GM04504 (cell line): ENCODE data around the gene USP3.
"Not testable (repeated sequence)": the region's sequence is repeated elsewhere in the genome, so short reads cannot be mapped to it uniquely, and the experiment has no call there.

Source experiments
- DNase-seq: peaks from one replicate; pipeline ENCODE4 v3.0.0-alpha.2; 2012; ENCODE audit warnings: low read depth

Gene USP3

DNA sequence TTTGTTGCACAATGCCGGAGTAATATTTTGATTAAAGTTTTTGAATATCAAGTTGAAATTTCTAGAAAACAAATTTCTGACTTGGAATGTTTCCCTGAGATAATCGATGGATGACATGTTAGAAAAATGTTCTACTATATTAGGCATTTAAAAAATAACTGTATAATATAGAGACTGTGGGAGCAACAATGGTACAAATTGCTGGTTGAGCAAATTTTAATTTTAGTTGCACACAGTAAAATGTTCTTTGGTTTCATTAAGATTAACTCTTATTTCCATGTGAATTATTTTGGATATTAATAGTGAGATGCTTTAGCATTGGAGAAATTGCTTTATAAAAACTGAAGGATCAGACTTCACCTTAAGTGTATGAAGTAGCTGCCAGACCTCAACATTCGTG, 9.3 kb downstream of the USP3 start:
- no peak for DNase-seq

DNA sequence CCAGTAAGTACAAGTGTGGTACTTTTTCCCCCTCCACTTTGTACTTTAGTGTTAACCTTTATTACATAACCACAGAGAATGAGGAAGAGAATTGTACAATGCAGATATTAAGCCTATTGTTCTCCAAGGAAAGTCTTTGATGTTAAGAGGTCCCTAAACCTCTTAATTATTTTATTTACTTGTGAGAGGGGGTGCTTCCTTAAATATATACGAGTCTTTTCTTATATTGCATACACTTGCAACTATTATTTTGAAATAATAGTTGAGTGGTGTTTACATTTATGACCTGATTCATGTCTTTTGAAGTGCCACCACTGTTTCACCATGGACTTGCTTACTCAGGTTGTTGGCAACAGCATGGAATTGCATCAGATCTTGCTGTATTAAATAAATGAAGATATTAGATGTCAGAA, 10.1 kb downstream of the USP3 start:
- no peak for DNase-seq

DNA sequence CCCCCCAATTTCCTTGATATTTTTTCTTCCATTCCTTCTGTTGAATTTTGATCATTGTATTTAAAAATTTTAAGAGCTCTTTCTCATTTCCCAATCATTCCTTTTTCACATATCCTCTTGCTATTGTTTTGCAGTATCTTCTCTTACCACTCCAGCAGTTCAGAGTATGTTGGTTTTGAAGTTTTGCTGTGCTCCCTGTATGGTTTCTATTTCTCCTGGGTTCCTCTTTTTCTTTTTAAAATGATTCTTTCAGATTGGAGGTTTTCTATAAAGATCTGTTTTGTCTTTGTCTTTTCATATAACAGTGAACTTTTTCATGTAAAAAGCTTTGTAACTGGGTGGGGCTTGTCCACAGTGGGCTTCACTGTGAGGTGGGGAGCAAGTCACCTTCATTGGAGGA, 12.8 kb downstream of the USP3 start:
- no peak for DNase-seq

DNA sequence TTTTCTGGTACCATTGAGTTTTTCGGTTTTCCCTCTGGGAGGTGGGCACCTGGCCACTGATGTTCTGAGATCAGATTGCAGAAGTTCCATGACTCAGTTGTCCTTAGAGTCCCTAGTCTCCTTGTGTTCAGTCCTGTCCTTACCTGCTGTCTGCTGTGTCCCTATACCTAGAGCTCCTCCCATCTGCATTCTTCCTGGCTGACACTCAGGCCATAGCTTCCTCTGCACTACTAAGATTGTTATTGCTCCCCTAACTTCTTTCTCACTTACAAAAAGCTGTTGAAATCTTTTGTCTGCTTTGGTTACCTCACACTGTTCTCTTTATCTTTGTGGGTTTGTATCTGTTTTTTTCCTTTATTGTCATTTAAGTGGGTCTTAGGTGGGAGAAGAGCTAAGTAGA, 13.2 kb downstream of the USP3 start:
- no peak for DNase-seq

DNA sequence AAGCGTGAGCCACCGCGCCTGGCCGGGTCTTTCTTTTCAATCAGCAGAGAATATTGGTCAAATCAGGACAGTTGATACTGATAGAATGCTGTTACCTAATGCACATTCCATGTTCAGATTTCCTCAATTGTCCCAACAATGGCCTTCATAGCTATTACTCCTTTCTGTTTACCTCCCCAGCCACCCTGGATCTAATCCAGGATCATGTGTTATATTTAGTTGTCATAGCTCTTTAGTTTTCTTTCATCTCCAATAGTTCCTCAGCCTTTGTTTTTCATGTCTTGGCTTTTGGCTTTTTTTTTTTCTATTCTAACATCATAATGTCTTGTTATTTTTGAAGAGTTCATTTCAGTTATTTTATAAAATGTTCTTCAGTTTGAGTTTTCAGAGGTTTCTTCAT, 14.6 kb downstream of the USP3 start:
- DNase-seq: no peak

DNA sequence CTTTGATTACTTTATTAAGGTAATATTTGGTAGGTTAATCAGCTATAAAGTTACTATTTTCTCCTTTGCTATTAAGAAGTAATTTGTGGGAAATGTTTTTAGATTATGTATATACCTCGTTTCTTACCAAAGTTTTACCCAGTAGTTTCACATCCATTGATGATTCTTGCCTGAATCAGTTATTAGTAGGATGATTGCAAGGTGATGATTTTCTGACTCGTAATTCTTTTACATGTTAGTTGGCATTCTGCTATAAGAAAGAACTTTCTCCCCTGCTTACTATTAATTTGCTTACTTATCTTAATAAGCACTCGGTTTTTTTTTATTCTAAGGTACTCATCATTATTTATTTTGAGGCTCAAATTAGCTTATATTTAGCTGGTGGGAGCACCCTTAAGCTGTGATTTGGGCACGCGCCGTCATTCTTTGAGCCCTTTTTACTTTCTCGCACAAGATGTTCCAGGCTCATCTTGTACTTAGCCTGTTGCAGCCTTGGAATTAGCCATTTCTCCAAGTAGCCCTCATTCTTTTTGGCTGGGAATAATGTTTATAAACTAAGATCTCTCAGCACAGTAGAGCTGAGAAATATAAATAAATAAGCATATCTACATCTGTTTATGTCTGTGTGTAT, 15.3 kb downstream of the USP3 start:
- no peak for DNase-seq

DNA sequence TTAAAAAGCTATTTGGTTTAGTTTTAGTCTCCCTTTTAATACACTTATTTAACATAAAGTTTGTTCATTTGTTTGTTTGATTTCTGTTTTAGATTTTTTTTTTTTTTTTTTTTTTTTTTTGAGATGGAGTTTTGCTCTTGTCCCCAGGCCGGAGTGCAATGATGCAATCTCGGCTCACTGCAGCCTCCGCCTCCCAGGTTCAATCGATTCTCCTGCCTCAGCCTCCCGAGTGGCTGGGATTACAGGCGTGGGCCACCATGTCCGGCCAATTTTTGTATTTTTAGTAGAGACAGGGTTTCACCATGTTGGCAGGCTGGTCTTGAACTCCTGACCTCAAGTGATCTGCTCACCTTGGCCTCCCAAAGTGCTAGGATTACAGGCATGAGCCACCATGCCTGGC, 16.1 kb downstream of the USP3 start:
- DNase-seq: not testable (repeated sequence)

DNA sequence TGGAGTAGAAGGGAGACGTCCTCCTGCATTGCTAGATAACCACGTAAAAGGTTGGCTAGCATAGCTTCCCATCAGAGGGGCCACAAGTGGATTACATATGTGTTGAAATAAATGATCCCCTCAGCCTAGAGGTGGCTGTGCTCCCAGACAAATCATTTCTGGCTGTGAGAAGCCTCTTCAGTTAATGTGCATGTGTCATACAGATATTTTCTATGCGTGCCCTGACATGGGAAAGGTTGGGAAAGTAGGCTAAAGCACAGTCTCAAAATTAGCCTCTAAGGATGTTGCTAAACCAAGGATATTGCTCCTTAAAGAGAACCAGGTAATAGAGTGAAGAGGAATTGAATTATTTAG, 17.8 kb downstream of the USP3 start:
- no peak for DNase-seq

DNA sequence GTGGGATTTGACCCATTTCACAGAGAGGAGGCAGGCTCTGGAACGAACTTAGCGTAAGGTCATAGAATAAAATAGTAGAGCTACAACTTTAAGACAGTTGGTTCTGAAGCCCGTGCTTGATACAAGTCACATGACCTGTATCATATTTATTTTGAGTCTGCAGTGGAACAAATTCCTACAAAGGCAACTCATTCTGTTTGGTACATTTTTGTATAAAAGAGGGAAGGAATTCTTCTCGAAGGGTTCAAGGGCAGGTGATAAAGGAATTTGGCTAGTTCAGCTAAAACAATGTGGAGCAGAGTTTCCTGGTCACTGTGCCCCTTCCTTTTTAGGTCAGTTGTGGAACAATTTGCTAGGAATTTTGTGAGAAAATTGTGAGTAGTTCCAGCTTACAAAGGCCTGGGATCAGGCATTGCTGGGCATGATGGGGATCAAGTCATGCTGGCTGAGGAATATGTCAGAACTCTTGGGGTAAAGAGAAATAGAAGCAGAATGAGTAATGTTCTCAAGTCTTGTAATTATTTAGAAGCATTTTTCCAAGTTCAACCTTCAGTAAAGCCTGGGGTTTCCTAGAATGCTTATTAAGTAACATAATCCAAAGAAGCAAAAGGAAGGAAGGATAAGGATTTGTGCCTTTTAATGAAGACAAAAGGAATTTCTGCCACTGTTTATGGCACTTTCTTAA, 19.1 kb downstream of the USP3 start:
- no peak for DNase-seq

DNA sequence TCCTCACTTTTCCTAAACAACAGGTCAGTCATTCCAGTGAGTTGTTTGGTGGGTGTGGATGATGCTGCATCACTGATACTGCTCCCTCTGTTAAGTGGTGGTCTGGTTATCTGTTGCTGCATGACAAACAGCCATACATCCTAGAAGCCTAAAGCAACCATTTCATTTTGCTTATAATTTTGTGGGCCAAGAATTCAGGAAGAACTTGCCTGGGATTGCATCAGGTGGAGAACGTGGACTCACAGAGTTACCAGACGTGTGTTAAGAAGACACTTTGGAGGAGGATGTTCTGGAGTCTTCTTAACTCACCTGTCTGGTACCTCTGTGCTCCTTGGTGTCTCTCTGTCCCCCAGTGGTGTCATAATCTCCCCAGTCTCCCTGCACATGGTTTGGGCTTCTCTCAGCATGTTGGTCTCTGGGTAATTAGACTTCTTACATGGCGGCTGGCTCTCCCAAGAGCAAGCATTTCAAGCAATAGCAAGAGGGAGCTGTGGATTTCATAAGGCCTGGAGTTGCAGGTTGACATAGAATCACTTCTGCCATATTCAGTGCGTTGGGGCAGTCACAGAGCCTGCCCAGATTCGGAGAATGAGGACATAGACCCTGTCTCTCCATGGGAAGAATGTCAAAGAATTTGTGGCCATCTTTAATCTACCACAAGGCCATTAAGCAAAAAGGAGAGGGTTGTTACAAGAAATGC, 20.1 kb downstream of the USP3 start:
- DNase-seq: no peak

DNA sequence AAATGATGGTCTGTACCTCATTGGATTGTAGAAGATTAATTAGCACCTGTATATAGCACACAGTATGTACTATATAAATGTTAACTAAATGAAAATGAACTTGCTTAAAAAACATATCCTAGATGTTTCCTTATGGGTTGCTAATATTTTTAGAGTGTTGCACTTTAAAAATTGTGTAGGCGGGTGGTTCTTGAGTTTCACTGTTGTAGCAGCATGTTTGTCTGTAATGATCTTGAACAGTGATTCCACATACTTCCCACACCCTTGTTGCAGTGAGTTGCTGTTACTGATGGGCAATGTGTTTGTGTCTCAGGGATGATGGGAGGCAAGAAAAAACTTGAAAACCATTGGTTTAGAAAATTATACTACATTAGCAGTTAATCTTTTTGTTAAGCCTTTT, 22.0 kb downstream of the USP3 start:
- DNase-seq: no peak

DNA sequence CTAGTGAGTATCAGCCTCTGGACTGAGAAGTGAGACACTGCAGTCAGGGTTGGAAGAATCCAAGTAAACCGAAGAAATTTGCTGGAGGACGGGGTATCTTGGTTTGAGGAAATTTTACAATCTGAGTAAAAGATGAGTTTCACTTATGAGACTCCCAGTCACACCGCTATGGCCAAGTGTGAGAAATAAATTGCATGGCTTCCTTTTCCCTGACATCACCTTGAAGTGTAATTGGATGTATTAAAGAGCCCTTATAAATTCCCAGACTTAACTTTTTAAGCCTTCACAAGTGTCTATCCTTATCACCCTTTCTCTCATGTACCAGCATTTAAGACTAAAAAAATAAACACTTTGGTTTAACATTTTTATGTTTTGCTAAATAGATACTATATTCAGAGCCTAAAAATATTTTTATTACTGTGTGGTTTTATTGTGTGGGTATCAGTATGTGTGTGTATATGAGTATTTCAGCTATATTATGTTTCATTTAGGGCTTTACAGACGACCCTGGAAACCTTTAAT, 23.8 kb downstream of the USP3 start:
- no peak for DNase-seq

DNA sequence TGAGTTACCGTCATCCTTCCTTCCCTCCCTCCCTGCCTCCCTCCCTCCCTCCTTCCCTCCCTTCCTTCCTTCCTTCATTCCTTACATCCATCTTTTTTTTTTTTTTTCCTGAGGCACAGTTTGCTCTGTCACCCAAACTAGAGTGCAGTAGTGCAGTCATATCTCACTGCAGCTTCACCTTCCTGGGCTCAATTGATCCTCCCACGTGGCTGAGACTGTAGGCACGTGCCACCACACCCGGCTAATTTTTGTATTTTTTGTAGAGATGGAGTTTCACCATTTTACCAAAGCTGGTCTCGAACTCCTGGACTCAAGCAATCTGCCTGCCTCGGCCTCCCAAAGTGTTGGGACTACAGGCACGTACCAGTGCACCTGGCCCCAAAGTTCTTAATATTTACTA, 25.8 kb downstream of the USP3 start:
- no peak for DNase-seq

DNA sequence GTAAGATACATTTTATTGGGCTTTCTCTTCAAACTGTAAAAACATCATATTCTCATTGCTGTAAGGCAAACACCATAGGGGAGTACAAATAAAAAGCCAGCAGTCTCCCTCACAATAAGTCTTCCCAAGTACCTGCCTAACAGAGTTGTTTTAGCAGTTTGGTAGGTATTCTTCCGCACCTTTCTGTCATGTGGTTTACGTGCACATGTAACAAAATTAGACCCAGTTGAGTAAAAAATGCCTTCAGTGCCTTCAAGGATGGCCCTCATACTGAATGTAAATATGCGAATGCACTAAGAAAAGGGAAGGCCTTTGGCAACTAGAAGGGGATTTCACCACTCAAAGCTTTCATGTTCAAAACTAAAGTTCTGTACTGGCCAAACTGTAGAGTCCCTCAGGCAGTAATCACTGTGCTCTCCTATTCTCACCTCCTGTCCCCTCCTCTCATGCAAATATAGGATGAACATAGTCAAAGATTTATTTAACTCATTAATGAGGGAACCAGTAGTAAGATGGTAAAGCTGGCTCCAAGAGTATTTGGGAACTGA, 26.4 kb downstream of the USP3 start:
- no peak for DNase-seq

DNA sequence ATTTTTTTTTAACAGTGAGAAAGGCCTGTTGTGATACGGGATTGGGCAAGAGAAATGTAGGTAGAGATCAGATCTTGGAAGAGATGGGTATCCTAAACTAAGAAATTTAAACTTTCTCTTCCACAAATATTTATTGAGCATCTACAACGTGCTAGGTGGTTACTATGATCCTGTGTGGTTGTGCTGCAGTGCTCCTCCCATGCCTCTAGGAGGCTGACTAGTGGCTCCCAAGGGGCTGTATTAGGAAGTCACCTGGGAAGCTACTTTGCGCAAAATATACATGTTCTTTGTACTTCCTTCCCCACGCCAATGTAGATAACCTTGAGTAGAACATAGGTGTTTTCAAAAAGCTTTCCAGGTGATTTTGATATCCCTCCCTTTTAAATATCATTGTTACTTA, 27.2 kb downstream of the USP3 start:
- DNase-seq: no peak

DNA sequence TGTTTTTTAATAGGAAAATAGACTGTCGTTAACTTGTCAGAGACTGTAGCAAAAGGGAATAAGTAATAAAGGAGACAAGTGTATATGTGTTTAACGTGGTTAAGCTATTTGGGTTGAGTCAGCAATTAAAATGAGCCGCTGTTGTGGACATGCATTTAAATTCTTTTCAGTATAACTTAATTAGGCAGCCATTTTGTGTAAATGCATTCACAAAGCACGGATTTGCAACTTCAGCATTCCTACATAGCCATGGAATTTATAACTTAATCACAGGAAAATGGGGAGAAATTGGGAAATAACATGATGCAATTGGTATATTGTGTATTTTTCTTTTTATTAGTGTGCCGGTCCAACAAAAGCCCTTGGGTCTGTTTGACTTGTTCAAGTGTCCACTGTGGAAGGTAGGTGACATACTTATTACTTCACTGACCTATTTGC, 27.9 kb downstream of the USP3 start:
- no peak for DNase-seq

DNA sequence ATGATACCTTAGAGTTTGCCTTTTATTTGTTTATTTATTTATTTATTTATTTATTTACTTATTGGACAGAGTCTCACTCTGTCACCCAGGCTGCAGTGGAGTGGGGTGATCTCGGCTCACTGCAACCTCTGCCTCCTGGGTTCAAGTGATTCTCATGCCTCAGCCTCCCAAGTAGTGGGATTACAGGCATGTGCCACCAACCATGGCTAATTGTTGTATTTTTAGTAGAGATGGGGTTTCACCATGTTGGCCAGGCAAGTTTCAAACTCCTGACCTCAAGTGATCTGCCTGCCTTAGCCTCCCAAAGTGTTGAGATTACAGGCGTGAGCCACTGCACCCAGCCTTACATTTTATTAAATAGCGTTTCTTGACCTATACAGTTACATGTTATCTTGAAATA, 30.5 kb downstream of the USP3 start:
- DNase-seq: not testable (repeated sequence)

DNA sequence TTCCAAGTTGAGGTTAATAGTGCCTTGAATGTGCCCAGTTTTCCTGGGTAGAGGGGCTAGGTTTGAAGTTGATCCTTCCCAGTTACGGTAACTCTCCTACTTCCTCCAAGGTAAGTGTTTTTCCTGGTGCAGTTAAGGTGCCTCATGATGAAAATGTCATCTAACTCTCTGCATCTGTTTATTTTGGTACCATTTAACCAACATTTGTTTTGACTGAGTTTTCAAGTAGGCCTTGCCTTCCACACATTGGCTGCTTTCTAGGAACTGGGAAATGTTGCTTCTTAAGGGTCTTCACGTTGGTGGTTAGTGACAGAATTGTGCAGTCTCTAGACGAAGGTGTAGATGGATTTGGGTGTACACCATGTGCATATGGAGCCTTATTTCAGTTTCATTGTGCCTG, 31.3 kb downstream of the USP3 start:
- no peak for DNase-seq

DNA sequence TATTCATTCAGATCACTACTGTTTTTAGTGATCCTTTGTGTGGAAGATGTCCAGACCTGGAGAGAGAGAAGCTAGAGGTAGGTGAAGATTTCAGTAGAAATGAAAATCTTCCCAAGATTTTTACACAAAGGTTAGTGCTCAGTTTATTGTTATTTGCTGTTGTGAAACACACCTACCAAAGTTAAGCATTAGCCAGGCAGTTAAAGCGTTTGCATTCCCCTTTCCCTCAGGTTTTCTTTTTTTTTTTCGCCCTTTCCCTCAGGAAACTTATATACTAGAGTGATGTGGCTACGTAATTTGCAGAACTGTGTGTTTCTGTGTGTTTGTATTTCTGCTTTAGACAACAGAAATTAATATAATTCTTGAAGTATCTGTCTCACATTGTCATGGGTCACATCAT, 34.5 kb downstream of the USP3 start:
- no peak for DNase-seq

DNA sequence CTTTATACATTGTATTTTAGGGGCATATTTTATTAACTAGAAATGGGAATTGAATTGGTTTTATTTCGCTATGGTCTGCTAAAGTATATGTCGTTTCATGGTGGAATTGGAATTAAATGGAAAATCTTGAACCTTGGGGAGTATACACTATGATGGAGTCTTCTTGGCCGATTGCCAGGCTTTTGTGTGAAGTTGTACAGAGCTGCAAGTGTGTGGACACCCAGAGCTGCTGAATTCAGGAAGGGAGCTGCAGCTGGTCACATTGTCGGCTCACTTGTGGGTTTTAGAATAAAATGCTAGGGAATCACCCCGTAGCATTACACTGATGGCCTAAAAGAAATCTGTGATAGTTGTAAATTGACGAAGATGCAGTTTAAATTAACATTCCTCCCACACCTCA, 35.1 kb downstream of the USP3 start:
- no peak for DNase-seq

DNA sequence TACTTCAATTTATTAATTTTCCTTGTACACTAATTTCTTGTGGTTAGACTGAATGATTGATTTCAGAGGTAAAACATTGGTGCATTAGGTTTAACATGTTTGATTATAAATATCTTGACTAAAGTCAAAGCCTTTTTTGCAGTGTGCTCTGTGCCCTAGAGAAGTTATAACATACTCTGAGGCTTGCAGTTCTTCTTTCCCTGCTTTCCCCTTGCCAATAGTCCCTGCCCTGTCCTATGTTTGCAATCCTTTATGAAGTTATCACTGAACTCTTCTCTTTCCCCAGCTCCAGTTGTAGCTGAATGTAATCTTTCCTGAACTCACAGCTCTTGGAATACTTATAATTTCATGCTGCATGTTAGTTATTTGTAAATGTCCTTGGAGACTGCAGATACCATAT, 35.6 kb downstream of the USP3 start:
- no peak for DNase-seq

DNA sequence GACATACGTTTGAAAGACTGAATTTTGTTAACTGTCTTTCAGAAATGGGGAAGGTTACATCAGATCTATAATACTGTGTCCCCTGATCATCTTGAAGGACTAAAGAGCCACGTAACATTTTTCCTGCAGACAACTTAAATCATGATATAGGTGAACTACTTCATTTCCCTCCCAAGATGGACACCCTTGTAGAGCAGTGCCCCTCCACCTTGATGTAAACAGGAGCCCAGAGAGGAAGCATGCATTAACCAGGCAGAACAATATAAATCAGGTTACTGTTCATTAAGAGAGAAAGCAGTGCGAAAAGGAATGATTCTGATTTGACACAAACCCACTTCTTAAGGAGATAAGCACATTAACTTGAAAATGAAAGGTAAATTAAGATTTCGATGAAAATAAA, 36.1 kb downstream of the USP3 start:
- no peak for DNase-seq
